Left ventricle myocardium inferior (tissue), 1 donor: ENCODE results near the gene HLA-DOB. TPM values are rescaled to one million over a fixed set of nuclear protein-coding genes. Genes with fewer than 3 reads are reported as not detected.

ENCODE experiments used
- DNase-seq: peaks from one replicate; pipeline ENCODE4 v3.0.0-alpha.2; 2020
- H3K27ac ChIP-seq: fragments of 200-600 bp; replicated peaks from 2 replicates; pipeline ENCODE4 v1.8.0; 2021
- H3K27me3 ChIP-seq: fragments of 200-600 bp; 2 replicates; pipeline ENCODE4 v1.8.0; 2021; ENCODE audit warnings: low read depth
- H3K36me3 ChIP-seq: fragments of 200-600 bp; 2 replicates; pipeline ENCODE4 v1.8.0; 2021
- H3K4me1 ChIP-seq: fragments of 200-600 bp; 2 replicates; pipeline ENCODE4 v1.8.0; 2021
- H3K4me3 ChIP-seq: fragments of 200-600 bp; 2 replicates; pipeline ENCODE4 v1.8.0; 2021; ENCODE audit warnings: mild to moderate bottlenecking, moderate library complexity
- H3K9me3 ChIP-seq: fragments of 200-600 bp; replicated peaks from 2 replicates; pipeline ENCODE4 v1.8.0; 2021
- CTCF ChIP-seq: fragments of 200-600 bp; IDR thresholded peaks from 2 replicates; pipeline ENCODE4 v1.8.0; 2021; ENCODE audit warnings: antibody characterized with exemption, mild to moderate bottlenecking, borderline replicate concordance
- intact Hi-C: fragments of 100-400 bp; cut with micrococcal nuclease; formaldehyde crosslinking; loops from one replicate; pipeline ENCODE4 v1.11.0; 2022
- total RNA-seq: library from RNA; stranded (reverse); fragmentation: NEBNext Ultra II Directional; extraction: Animal tissue kit (Norgen Biotek cat#: 25700); gene quantifications from one replicate; pipeline ENCODE4 v1.2.1, GENCODE V29; 2021
- donor health status: DM: no; HTN: yes; CAD: no; lungs with severe emphysema.

HLA-DOB gene
- total RNA-seq, 1 donor from 2014 or later: not detected

- no peaks in the 10 kb centered on the region for H3K9me3 ChIP-seq
- H3K4me3 ChIP-seq: no peak overlapping the region
- H3K4me1 ChIP-seq: peaks cover 19% of the 10 kb centered on the region
- H3K27ac ChIP-seq: no peak overlapping the region
- intact Hi-C loops: no loop called here
- no peak for TF ChIP-seq CTCF
- no peaks in the 10 kb centered on the region for H3K36me3 ChIP-seq
- no peak for DNase-seq
- no peaks in the 10 kb centered on the region for H3K27me3 ChIP-seq
Observed at GRCh38 chr6:32819729-32820128, 2.9 kb upstream of the HLA-DOB start.

- H3K4me3 ChIP-seq: no peak overlapping the region
- DNase-seq: no peak
- no peaks in the 10 kb centered on the region for H3K27me3 ChIP-seq
- H3K4me1 ChIP-seq: peaks cover 19% of the 10 kb centered on the region
- TF ChIP-seq CTCF: no peak
- no peaks in the 10 kb centered on the region for H3K9me3 ChIP-seq
- H3K36me3 ChIP-seq: no peaks in the 10 kb centered on the region
- intact Hi-C loops: no loop called here
- no peak overlapping the region for H3K27ac ChIP-seq
Observed at GRCh38 chr6:32818867-32819266, 2.1 kb upstream of the HLA-DOB start.

- no peaks in the 10 kb centered on the region for H3K9me3 ChIP-seq
- DNase-seq: no peak
- H3K27ac ChIP-seq: no peak overlapping the region
- H3K4me3 ChIP-seq: no peak overlapping the region
- no peak for TF ChIP-seq CTCF
- intact Hi-C loops: no loop called here
- H3K4me1 ChIP-seq: peaks cover 19% of the 10 kb centered on the region
- H3K36me3 ChIP-seq: no peaks in the 10 kb centered on the region
- H3K27me3 ChIP-seq: no peaks in the 10 kb centered on the region
Observed at GRCh38 chr6:32815996-32816395, 806 bp downstream of the HLA-DOB start.

GRCh38 chr6:32815115-32815514 lies 1.7 kb downstream of the HLA-DOB start:
- Histone ChIP-seq H3K4me3 (no peak overlapping the region), H3K36me3 (no peaks in the 10 kb centered on the region), H3K9me3 (no peaks in the 10 kb centered on the region), H3K4me1 (peaks cover 19% of the 10 kb centered on the region), H3K27me3 (no peaks in the 10 kb centered on the region), H3K27ac (no peak overlapping the region)
- no peak for TF ChIP-seq CTCF
- intact Hi-C loops: no loop called here
- no peak for DNase-seq

- intact Hi-C loops: no loop called here
- no peak overlapping the region for H3K27ac ChIP-seq
Observed at GRCh38 chr6:32814145-32814544, 2.7 kb downstream of the HLA-DOB start.

More at GRCh38 chr6:32814145-32814544, 2.7 kb downstream of the HLA-DOB start:
- H3K9me3 ChIP-seq: no peaks in the 10 kb centered on the region
- H3K27me3 ChIP-seq: no peaks in the 10 kb centered on the region
- no peak for DNase-seq
- H3K4me1 ChIP-seq: peaks cover 19% of the 10 kb centered on the region
- H3K36me3 ChIP-seq: no peaks in the 10 kb centered on the region
- TF ChIP-seq CTCF: no peak
- no peak overlapping the region for H3K4me3 ChIP-seq
